Right atrium auricular region (tissue), 2 donors: ENCODE results near the gene HSPA9. TPM values are rescaled to one million over a fixed set of nuclear protein-coding genes. Genes with fewer than 3 reads are reported as not detected.

Experiments
- DNase-seq: peaks from one replicate; pipeline ENCODE4 v3.0.0-alpha.2; 2019; ENCODE audit warnings: low spot score
- H3K27ac ChIP-seq, 2 donors: fragments of 200-600 bp; sonication (generic); 1 replicate in 1 of 2; 2 replicates in 1 of 2; pipeline ENCODE4 v1.5.1; 2016 to 2019
- H3K27me3 ChIP-seq, 2 donors: fragments of 200-600 bp; sonication (generic); one replicate each; pipeline versions ENCODE4 v1.5.1 to v1.6.0; 2017 to 2019
- H3K36me3 ChIP-seq: fragments of 200-600 bp; sonication (generic); one replicate; pipeline ENCODE4 v1.5.1; 2016
- H3K4me1 ChIP-seq, 2 donors: fragments of 200-600 bp; sonication (generic); one replicate each; pipeline versions ENCODE4 v1.5.1 to v1.6.0; 2017 to 2019
- H3K4me3 ChIP-seq, 2 donors: fragments of 200-600 bp; sonication (generic); 1 replicate in 1 of 2; 2 replicates in 1 of 2; pipeline ENCODE4 v1.5.1; 2017 to 2019; ENCODE audit warnings: mild to moderate bottlenecking in 1 of 2, moderate library complexity in 1 of 2
- H3K9me3 ChIP-seq, 2 donors: fragments of 200-600 bp; sonication (generic); one replicate each; pipeline ENCODE4 v1.5.1; 2019
- CTCF ChIP-seq, 2 donors: fragments of 200-600 bp; sonication (generic); IDR thresholded peaks; one replicate each; pipeline ENCODE4 v1.5.1; 2019; ENCODE audit warnings: antibody characterized with exemption in 2 of 2
- total RNA-seq, 2 donors: library from RNA; depleted of rRNA; stranded (reverse); fragments of >200 nt; gene quantifications; one replicate each; pipeline ENCODE4 v1.1.0, GENCODE V29; 2016

HSPA9 gene
- total RNA-seq, 2 donors from 2014 or later: 258 to 417 TPM

GRCh38 chr5:138538943-138539627 is 36.1 kb downstream of the HSPA9 start:
- H3K27ac ChIP-seq: peak overlapping the region in 1 of 2 donors; percentile 35
- H3K4me3 ChIP-seq: no peak overlapping the region

GRCh38 chr5:138536665-138537315 is 38.4 kb downstream of the HSPA9 start:
- H3K4me3 ChIP-seq: no peak overlapping the region
- no peak for TF ChIP-seq CTCF (IDR thresholded peaks at IDR 0.05)
- no peak for DNase-seq
- H3K36me3 ChIP-seq: no peaks in the 10 kb centered on the region
- no peaks in the 10 kb centered on the region for H3K9me3 ChIP-seq
- peaks cover 0 to 61% of the 10 kb centered on the region in 2 donors for H3K4me1 ChIP-seq
- H3K27me3 ChIP-seq: no peaks in the 10 kb centered on the region
- H3K27ac ChIP-seq: peak overlapping the region; percentile 9 to 25

More at GRCh38 chr5:138538943-138539627, 36.1 kb downstream of the HSPA9 start:
- DNase-seq: no peak
- Histone ChIP-seq H3K9me3 (no peaks in the 10 kb centered on the region), H3K4me1 (peaks cover 0 to 66% of the 10 kb centered on the region in 2 donors), H3K36me3 (no peaks in the 10 kb centered on the region), H3K27me3 (no peaks in the 10 kb centered on the region)
- TF ChIP-seq CTCF (IDR thresholded peaks at IDR 0.05): no peak

- no peaks in the 10 kb centered on the region for H3K27me3 ChIP-seq
- TF ChIP-seq CTCF (IDR thresholded peaks at IDR 0.05): no peak
- peaks cover 0 to 56% of the 10 kb centered on the region in 2 donors for H3K4me1 ChIP-seq
- peak overlapping the region; percentile 9 to 25 for H3K27ac ChIP-seq
- DNase-seq: no peak
- no peaks in the 10 kb centered on the region for H3K36me3 ChIP-seq
- H3K4me3 ChIP-seq: no peak overlapping the region
- H3K9me3 ChIP-seq: no peaks in the 10 kb centered on the region
Measured at GRCh38 chr5:138536215-138536614, 39.0 kb downstream of the HSPA9 start.

DNA sequence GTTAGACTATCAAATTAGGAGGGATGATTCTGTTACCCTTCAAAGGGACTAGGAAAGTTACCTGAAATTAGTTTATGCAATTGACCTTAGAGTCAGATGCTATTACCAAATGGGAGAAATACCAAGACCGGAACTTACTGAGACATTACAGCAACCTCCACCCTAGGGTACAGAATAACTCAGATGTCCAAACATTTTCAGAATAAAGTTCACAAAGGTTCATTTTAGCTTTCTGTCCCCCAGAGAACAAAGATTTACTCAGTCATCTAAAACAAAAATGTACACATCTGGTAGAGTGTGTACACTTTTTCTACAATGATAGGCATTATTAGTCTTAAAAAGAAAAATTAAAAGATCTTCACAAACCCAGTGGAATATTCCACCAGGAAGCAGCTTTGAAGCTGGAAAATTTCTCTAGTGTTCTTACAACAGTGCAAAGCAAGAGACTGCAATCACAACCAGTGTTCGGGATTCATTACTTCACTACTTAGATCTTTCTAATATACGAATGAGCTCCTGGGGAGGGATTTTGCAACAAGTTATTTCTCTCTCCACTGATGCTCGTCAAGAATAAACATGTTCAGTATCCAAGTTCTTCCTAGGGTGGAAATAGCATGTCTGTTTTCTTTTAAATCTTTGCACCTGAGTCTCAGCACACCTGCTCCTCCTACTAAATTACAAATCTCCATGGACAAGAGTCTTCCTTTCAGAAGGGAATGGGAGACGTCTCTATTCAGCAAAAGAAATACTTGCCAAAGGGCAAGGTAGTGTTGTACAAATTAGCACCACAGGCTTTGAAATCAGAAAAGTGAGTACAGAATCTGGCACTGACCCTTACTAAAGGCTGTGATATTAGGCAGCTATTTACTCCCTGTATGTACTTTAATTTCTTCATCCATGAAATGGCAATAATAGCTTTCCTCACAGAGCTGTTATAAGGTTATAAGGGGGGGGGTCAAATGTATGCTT is 40.9 kb downstream of the HSPA9 start:
- H3K9me3 ChIP-seq: no peaks in the 10 kb centered on the region
- no peak for DNase-seq
- no peak overlapping the region for H3K4me3 ChIP-seq
- no peak for TF ChIP-seq CTCF (IDR thresholded peaks at IDR 0.05)
- H3K27ac ChIP-seq: no peak overlapping the region
- H3K27me3 ChIP-seq: no peaks in the 10 kb centered on the region
- H3K4me1 ChIP-seq: peaks cover 0 to 36% of the 10 kb centered on the region in 2 donors
- H3K36me3 ChIP-seq: no peaks in the 10 kb centered on the region

DNA sequence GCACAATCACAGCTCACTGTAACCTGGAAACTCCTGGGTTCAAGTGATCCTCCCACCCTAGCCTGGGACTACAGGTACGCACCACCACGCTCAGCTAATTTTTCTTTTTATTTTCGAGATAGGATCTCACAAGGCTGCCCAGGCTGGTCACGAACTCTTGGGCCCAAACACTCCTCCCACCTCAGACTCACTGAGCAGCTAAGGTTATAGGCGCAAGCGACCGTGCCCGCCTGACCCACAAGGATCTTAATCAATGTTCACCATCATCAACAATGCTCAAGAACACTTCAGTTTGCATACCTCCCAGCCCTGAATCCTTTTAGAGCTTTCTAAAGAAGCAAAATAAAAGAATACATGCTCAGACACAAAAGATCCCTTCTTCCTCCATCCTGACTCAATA is 45.4 kb downstream of the HSPA9 start:
- TF ChIP-seq CTCF (IDR thresholded peaks at IDR 0.05): no peak
- no peak overlapping the region for H3K4me3 ChIP-seq
- H3K36me3 ChIP-seq: no peaks in the 10 kb centered on the region
- H3K27me3 ChIP-seq: no peaks in the 10 kb centered on the region
- DNase-seq: no peak
- H3K4me1 ChIP-seq: peaks cover 0 to 5% of the 10 kb centered on the region in 2 donors
- no peak overlapping the region for H3K27ac ChIP-seq
- no peaks in the 10 kb centered on the region for H3K9me3 ChIP-seq
